Measurements from ENCODE around the gene UTY.

DNA sequence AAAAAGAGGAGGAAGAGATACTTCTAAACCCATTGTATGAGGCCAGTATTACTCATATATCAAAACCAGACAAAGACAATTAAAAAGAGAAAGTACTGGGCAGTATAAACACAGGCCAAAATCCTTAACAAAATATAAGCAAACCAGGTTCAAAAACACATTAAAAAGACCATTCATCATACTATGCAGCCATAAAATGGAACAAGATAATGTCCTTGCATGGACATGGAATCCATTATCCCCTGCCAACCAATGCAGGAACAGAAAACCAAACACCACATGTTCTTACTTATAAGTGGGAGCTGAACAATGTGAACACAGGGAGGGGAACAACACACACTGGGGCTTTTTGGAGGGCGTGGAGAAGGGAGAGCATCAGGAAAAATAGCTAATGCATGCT lies 188.6 kb downstream of the UTY start:
- TF ChIP-seq, protein P1, sequence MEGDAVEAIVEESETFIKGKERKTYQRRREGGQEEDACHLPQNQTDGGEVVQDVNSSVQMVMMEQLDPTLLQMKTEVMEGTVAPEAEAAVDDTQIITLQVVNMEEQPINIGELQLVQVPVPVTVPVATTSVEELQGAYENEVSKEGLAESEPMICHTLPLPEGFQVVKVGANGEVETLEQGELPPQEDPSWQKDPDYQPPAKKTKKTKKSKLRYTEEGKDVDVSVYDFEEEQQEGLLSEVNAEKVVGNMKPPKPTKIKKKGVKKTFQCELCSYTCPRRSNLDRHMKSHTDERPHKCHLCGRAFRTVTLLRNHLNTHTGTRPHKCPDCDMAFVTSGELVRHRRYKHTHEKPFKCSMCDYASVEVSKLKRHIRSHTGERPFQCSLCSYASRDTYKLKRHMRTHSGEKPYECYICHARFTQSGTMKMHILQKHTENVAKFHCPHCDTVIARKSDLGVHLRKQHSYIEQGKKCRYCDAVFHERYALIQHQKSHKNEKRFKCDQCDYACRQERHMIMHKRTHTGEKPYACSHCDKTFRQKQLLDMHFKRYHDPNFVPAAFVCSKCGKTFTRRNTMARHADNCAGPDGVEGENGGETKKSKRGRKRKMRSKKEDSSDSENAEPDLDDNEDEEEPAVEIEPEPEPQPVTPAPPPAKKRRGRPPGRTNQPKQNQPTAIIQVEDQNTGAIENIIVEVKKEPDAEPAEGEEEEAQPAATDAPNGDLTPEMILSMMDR (IDR thresholded peaks at IDR 0.05) = no peak
- TF ChIP-seq POLR2A (IDR thresholded peaks at IDR 0.05; ENCODE audit: low read depth) (no peak), POLR2AphosphoS5 (IDR thresholded peaks at IDR 0.05) (no peak)
